HEK293 (cell line): ENCODE measurements around the gene GAK.

ENCODE experiments used
- YY1 ChIP-seq: fragments of 450-650 bp; formaldehyde crosslinking; IDR thresholded peaks from 2 replicates; pipeline ENCODE4 v1.5.1; 2018; ENCODE audit warnings: missing biosample characterization, missing genetic modification characterization
- TF ChIP-seq, protein P1 (sequence below): fragments of 450-650 bp; formaldehyde crosslinking; IDR thresholded peaks from 2 replicates; pipeline ENCODE4 v1.5.1; 2016; ENCODE audit warnings: missing biosample characterization, missing genetic modification characterization

- TF ChIP-seq, protein P1, sequence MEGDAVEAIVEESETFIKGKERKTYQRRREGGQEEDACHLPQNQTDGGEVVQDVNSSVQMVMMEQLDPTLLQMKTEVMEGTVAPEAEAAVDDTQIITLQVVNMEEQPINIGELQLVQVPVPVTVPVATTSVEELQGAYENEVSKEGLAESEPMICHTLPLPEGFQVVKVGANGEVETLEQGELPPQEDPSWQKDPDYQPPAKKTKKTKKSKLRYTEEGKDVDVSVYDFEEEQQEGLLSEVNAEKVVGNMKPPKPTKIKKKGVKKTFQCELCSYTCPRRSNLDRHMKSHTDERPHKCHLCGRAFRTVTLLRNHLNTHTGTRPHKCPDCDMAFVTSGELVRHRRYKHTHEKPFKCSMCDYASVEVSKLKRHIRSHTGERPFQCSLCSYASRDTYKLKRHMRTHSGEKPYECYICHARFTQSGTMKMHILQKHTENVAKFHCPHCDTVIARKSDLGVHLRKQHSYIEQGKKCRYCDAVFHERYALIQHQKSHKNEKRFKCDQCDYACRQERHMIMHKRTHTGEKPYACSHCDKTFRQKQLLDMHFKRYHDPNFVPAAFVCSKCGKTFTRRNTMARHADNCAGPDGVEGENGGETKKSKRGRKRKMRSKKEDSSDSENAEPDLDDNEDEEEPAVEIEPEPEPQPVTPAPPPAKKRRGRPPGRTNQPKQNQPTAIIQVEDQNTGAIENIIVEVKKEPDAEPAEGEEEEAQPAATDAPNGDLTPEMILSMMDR, result no peak
- TF ChIP-seq YY1 (tag by site-specific recombination), result no peak
Measured at GRCh38 chr4:818106-818921, 113.8 kb downstream of the GAK start.
